ENCODE data around the gene NTM.

NTM gene

DNA sequence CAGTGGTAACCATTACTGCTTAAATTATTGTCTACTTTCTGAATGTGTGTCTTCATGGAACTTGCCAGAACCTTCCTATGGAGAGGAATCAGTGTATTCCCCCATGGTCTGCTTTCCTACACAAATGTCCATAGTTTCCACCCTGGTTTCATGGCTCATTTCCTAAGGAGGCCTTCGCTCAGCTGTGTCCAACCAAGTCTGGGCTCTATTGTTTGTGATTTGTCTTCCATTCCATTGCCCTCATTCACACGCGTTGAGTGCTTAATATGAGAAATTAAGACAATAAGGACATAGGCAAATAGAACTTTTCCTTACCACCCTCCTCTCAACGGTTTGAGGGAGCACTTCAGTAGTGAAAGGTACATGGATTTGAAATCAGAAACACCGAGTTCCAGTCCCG is 510.6 kb downstream of the NTM start:
- TF ChIP-seq, protein P1, sequence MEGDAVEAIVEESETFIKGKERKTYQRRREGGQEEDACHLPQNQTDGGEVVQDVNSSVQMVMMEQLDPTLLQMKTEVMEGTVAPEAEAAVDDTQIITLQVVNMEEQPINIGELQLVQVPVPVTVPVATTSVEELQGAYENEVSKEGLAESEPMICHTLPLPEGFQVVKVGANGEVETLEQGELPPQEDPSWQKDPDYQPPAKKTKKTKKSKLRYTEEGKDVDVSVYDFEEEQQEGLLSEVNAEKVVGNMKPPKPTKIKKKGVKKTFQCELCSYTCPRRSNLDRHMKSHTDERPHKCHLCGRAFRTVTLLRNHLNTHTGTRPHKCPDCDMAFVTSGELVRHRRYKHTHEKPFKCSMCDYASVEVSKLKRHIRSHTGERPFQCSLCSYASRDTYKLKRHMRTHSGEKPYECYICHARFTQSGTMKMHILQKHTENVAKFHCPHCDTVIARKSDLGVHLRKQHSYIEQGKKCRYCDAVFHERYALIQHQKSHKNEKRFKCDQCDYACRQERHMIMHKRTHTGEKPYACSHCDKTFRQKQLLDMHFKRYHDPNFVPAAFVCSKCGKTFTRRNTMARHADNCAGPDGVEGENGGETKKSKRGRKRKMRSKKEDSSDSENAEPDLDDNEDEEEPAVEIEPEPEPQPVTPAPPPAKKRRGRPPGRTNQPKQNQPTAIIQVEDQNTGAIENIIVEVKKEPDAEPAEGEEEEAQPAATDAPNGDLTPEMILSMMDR (IDR thresholded peaks at IDR 0.05; ENCODE audit: low read depth, low read length), result no peak
- H3K4me3 ChIP-seq (ENCODE audit: low read depth, low read length), result no peak overlapping the region

DNA sequence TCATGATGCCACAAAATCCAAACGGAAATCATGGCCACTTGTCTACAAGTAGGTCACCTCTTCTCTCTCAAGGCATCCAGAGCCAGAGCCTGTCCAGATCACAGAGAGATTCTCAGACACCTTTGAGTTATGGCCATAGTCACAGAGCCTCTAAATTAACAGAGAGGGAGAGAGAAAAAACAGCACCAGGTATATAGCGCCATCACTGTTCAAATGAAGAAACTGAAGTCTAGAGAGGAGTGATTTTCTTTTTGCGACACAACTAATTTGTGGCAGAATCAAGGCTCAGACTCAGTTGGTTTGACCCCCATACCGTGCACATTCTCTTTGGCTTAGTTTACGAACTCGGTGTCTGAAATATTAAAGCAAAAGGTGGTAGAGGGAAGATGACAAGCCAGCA is 512.9 kb downstream of the NTM start:
- TF ChIP-seq, protein P1 (IDR thresholded peaks at IDR 0.05; ENCODE audit: low read depth, low read length), result no peak
- no peak overlapping the region for H3K4me3 ChIP-seq (ENCODE audit: low read depth, low read length)

DNA sequence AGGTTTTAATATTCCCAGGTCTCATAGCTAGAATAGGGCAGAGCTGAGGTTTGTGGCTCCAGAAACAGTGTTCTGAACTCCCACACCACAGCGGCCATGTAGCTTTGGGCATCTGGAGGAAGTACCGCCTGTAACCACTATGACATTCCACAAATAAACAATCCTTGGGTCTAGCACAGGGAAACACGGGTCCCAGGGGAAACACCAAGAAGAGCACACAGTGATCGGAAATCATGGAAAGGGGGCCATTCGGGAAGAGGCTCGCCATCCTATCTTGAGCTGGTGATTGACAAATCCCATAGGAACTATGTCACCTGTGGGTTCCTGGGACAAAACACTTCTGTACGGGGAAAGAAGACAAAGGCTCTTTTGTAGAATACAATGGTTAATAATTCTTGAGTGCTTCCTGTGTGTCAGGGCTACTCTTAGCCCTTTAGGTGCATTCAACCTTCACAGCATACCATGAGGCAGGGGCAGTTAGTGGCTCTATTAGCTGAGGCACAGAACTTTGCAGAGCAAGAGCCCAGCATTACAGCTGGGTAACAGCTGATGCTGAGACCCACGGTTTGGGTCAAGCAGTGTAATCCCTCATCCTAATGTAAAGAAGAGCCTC is 514.2 kb downstream of the NTM start:
- H3K4me3 ChIP-seq (ENCODE audit: low read depth, low read length), result no peak overlapping the region
- TF ChIP-seq, protein P1 (IDR thresholded peaks at IDR 0.05; ENCODE audit: low read depth, low read length), result no peak

DNA sequence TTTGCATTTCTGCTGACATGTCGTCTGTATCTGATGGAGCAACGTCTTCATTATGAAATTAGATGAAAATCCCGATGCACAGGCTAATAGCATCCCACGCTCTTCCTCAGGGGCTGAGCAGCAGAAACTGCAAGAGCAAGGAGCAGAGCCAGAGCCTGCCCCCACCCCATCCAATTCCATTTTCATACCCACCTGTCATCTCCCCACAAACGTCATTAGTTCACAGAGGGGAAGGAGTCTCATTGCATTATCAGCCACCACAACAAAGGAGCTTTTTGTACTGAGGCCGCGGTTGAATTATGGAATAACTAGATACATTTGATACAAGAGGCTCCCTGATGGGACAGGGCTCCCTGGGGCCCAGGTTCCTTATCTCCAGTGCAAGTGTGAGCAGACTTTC is 515.0 kb downstream of the NTM start:
- TF ChIP-seq, protein P1 (IDR thresholded peaks at IDR 0.05; ENCODE audit: low read depth, low read length), result no peak
- H3K4me3 ChIP-seq (ENCODE audit: low read depth, low read length), result no peak overlapping the region

DNA sequence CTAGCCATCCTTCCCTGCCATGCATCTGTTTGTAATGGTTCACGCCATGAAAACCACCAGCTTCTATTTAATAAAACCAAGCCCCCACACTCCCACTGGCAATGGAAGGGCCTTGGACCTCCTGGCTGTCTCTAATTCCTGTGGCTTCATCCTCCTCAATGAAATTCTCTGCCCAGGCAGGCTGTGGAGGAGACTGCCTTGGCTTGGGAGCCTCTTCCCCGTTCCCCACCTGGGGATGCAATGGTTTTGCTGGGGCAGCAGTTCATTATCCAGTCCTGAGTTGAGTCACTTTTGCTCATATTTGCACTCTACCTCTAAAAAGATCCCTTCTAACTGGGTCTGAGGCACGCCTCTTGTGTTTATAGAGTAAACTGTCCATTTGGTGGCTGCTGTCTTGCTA is 515.8 kb downstream of the NTM start:
- H3K4me3 ChIP-seq (ENCODE audit: low read depth, low read length), result no peak overlapping the region
- TF ChIP-seq, protein P1 (IDR thresholded peaks at IDR 0.05; ENCODE audit: low read depth, low read length), result no peak

DNA sequence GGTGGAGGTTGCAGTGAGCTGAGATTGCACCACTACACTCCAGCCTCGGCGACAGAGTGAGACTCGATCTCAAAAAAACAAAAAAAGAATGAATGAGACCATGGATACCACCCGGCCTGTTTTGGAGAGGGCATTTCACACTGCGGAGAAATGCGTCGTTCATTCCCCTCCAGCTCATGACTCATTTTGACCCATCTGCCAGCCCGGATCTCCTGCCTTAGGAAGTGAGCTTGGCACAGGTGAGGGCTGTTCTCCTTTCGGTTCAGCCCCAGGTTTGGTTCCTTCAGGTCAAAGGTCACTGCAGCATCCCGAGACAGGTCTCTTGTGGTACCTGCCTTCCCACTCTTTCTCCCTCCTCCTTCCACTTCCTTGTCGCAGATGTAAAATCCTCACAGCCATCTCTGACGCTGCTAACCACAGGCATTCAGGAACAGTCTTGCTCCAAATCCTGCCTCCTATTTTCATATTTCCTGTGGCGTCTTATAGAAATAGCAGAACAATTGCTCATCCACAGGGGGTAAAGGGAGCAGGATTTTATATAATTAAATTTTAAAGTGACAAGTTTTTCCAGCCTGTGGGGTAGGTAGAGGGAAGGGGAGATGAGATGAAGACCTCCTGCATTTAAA is 517.9 kb downstream of the NTM start:
- no peak overlapping the region for H3K4me3 ChIP-seq (ENCODE audit: low read depth, low read length)
- TF ChIP-seq, protein P1 (IDR thresholded peaks at IDR 0.05; ENCODE audit: low read depth, low read length), result no peak

DNA sequence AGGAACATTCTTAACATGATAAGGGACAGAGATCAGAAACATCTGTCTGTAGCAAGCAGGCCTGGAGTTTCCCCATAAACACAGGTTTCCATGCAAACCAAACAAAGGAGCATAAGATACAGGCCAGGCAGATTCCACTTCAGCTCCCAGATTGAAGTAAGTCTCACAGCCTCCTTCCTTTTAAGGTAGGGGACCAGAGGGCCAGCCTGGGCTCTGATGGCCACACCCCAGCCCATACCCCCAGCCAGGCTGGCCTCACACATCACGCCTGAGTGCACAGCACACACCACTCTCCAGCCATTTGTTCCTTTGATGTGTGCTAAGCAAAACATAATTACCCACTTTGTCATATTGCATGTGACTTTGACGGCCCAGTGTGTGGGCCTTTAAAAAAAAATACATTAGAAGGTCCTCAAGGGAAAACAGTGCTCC is 518.7 kb downstream of the NTM start:
- no peak overlapping the region for H3K4me3 ChIP-seq (ENCODE audit: low read depth, low read length)
- TF ChIP-seq, protein P1 (IDR thresholded peaks at IDR 0.05; ENCODE audit: low read depth, low read length), result no peak
